H1 (cell line): ENCODE results near the gene EPDR1. TPM values are rescaled to one million over a fixed set of nuclear protein-coding genes. Genes with fewer than 3 reads are reported as not detected.
A peak's percentile ranks its signal among the peaks of the same experiment; 100 is the strongest.

Experiments
- CTCF ChIA-PET: fragments of 300-600 bp; sonication (Branson Sonifier 250); formaldehyde crosslinking; loops from one replicate; lab custom pipeline; 2021; ENCODE audit not compliant: partially characterized antibody; lab: Charles Lee
- POLR2A ChIA-PET: fragments of 300-600 bp; sonication (Branson Sonifier 250); formaldehyde crosslinking; loops from one replicate; lab custom pipeline; 2021; ENCODE audit warnings: inconsistent platforms; ENCODE audit not compliant: partially characterized antibody; lab: Charles Lee
- DNase-seq, 2 experiments: peaks; one replicate each; pipeline versions ENCODE4 v3.0.0 to v3.0.0-alpha.2; 2010 to 2022; ENCODE audit warnings: low spot score in 2 of 2, low read depth in 1 of 2, mixed read lengths in 1 of 2
- FAIRE-seq: peaks from 2 replicates; lab custom pipeline; 2011; peaks lifted over from hg19 to GRCh38; lab: Jason Lieb, UNC
- H2AFZ ChIP-seq: 2 replicates; pipeline ENCODE4 v1.8.1; 2012; ENCODE audit warnings: low read length, inconsistent platforms
- H2AK5ac ChIP-seq: 2 replicates; pipeline ENCODE4 v1.6.1; 2013; ENCODE audit warnings: low read depth, low read length
- H2BK120ac ChIP-seq: replicated peaks from 2 replicates; pipeline ENCODE3; 2013; ENCODE audit warnings: low read depth, low read length, inconsistent platforms
- H2BK12ac ChIP-seq: 2 replicates; pipeline ENCODE4 v1.6.1; 2013; ENCODE audit warnings: low read depth, low read length
- H2BK15ac ChIP-seq: 2 replicates; pipeline ENCODE4 v1.6.1; 2013; ENCODE audit warnings: low read length
- H2BK20ac ChIP-seq: 2 replicates; pipeline ENCODE4 v1.6.1; 2013; ENCODE audit warnings: low read length
- H2BK5ac ChIP-seq: 2 replicates; pipeline ENCODE4 v1.6.1; 2013; ENCODE audit warnings: low read depth, low read length
- H3K14ac ChIP-seq: 2 replicates; pipeline ENCODE4 v1.6.1; 2013; ENCODE audit warnings: inconsistent platforms; ENCODE audit not compliant: insufficient read length
- H3K18ac ChIP-seq: 2 replicates; pipeline ENCODE4 v1.6.1; 2013; ENCODE audit warnings: low read length; ENCODE audit errors: extremely low read depth
- H3K23ac ChIP-seq: 2 replicates; pipeline ENCODE4 v1.6.1; 2013; ENCODE audit warnings: inconsistent platforms; ENCODE audit not compliant: insufficient read length
- H3K23me2 ChIP-seq: 2 replicates; pipeline ENCODE4 v1.6.1; 2013; ENCODE audit warnings: low read depth, low read length
- H3K27ac ChIP-seq: 2 replicates; pipeline ENCODE4 v1.6.1; 2011; ENCODE audit warnings: low read depth, low read length, inconsistent platforms
- H3K27me3 ChIP-seq, 4 experiments: replicated peaks in 1 of 4; 1 replicate in 1 of 4; 2 replicates in 3 of 4; pipeline versions ENCODE4 v1.6.1 to v1.8.1; 2011 to 2013; ENCODE audit warnings: low read length in 3 of 4, mild to moderate bottlenecking in 3 of 4, inconsistent platforms in 2 of 4, mixed read lengths in 2 of 4, moderate library complexity in 1 of 4; ENCODE audit not compliant: control insufficient read depth in 3 of 4, insufficient read depth in 3 of 4; ENCODE audit errors: extremely low read depth in 1 of 4
- H3K36me3 ChIP-seq, 4 experiments: 2 replicates each; pipeline versions ENCODE4 v1.6.1 to v1.8.1; 2011 to 2013; ENCODE audit warnings: mild to moderate bottlenecking in 4 of 4, low read length in 3 of 4, moderate library complexity in 2 of 4, control low read depth in 1 of 4, inconsistent platforms in 1 of 4; ENCODE audit not compliant: insufficient read depth in 4 of 4, control insufficient read depth in 2 of 4
- H3K4ac ChIP-seq: replicated peaks from 2 replicates; pipeline ENCODE3; 2013; ENCODE audit warnings: low read length, low read depth, mixed read lengths, inconsistent platforms; ENCODE audit not compliant: insufficient read length
- H3K4me1 ChIP-seq, 4 experiments: replicated peaks in 1 of 4; 1 replicate in 1 of 4; 2 replicates in 3 of 4; pipeline versions ENCODE4 v1.6.1 to v1.8.1; 2011 to 2013; ENCODE audit warnings: low read length in 3 of 4, inconsistent platforms in 2 of 4, mixed read lengths in 1 of 4; ENCODE audit not compliant: insufficient read depth in 4 of 4, control insufficient read depth in 3 of 4
- H3K4me2 ChIP-seq, 2 experiments: 2 replicates each; pipeline versions ENCODE4 v1.6.1 to v1.8.1; 2011 to 2013; ENCODE audit warnings: low read depth in 2 of 2, low read length in 2 of 2, control low read depth in 1 of 2, inconsistent platforms in 1 of 2, mild to moderate bottlenecking in 1 of 2; ENCODE audit not compliant: insufficient read depth in 1 of 2
- H3K4me3 ChIP-seq, 4 experiments: fragments of 200-600, 300-600 bp in 1 of 4; sonication (generic), shearing (Covaris generic), sonication (Bioruptor Twin) in 1 of 4; 2 replicates each; pipeline versions ENCODE4 v1.5.1 to v1.8.1; 2011 to 2016; ENCODE audit warnings: low read length in 4 of 4, low read depth in 3 of 4, control low read depth in 2 of 4, inconsistent platforms in 2 of 4, mild to moderate bottlenecking in 2 of 4, mixed read lengths in 1 of 4, moderate library complexity in 1 of 4; ENCODE audit not compliant: insufficient read depth in 2 of 4; ENCODE audit errors: extremely low read depth in 1 of 4
- H3K56ac ChIP-seq: replicated peaks from 2 replicates; pipeline ENCODE3; 2013; ENCODE audit warnings: low read depth, mild to moderate bottlenecking, mixed read lengths, low read length, inconsistent platforms; ENCODE audit not compliant: insufficient read length
- H3K79me1 ChIP-seq: 2 replicates; pipeline ENCODE4 v1.6.1; 2013; ENCODE audit warnings: low read depth, low read length, control low read depth
- H3K79me2 ChIP-seq, 2 experiments: 2 replicates each; pipeline versions ENCODE4 v1.6.1 to v1.8.1; 2012 to 2013; ENCODE audit warnings: low read length in 2 of 2, mild to moderate bottlenecking in 2 of 2, inconsistent platforms in 1 of 2; ENCODE audit not compliant: insufficient read depth in 2 of 2, control insufficient read depth in 1 of 2
- H3K9ac ChIP-seq, 4 experiments: replicated peaks in 1 of 4; 1 replicate in 1 of 4; 2 replicates in 3 of 4; pipeline versions ENCODE4 v1.6.1 to v1.8.1; 2011 to 2013; ENCODE audit warnings: low read depth in 3 of 4, low read length in 3 of 4, control low read depth in 2 of 4, mild to moderate bottlenecking in 2 of 4, moderate library complexity in 2 of 4, inconsistent platforms in 1 of 4; ENCODE audit errors: extremely low read depth in 1 of 4
- H3K9me3 ChIP-seq, 2 experiments: 2 replicates each; pipeline versions ENCODE4 v1.6.1 to v1.8.1; 2012 to 2013; ENCODE audit warnings: mild to moderate bottlenecking in 2 of 2, moderate library complexity in 2 of 2, control low read depth in 1 of 2, inconsistent platforms in 1 of 2, low read depth in 1 of 2, low read length in 1 of 2, mixed read lengths in 1 of 2; ENCODE audit not compliant: insufficient read depth in 2 of 2
- H4K20me1 ChIP-seq, 2 experiments: replicated peaks in 1 of 2; 2 replicates each; pipeline versions ENCODE3 to v1.8.1; 2011 to 2013; ENCODE audit warnings: inconsistent platforms in 2 of 2, low read length in 2 of 2, mild to moderate bottlenecking in 1 of 2; ENCODE audit not compliant: insufficient read depth in 2 of 2, control insufficient read depth in 1 of 2
- H4K5ac ChIP-seq: 2 replicates; pipeline ENCODE4 v1.6.1; 2013; ENCODE audit warnings: low read length, low read depth, mixed read lengths, inconsistent platforms; ENCODE audit not compliant: insufficient read length
- H4K8ac ChIP-seq: 2 replicates; pipeline ENCODE4 v1.8.0; 2013; ENCODE audit warnings: mild to moderate bottlenecking, moderate library complexity, low read length, inconsistent platforms; ENCODE audit not compliant: insufficient read depth; ENCODE audit errors: extremely low read depth
- H4K91ac ChIP-seq: replicated peaks from 2 replicates; pipeline ENCODE3; 2013; ENCODE audit warnings: low read length, mixed read lengths, inconsistent platforms; ENCODE audit not compliant: insufficient read length
- CEBPB ChIP-seq: IDR thresholded peaks from 2 replicates; pipeline ENCODE4 v1.6.1; 2012; ENCODE audit warnings: low read depth, low read length
- JUN ChIP-seq: IDR thresholded peaks from 2 replicates; pipeline ENCODE4 v1.6.1; 2011; ENCODE audit warnings: low read depth, mild to moderate bottlenecking, improper control_type of control experiment, low read length
- KDM5A ChIP-seq: fragments of 200-600 bp; IDR thresholded peaks from 2 replicates; pipeline ENCODE4 v1.7.1; 2012; ENCODE audit warnings: mild to moderate bottlenecking, low read length, inconsistent platforms, mixed read lengths
- WGBS, 2 experiments: shearing (Covaris generic) in 1 of 2; methylation state at CpG; one replicate each; pipeline versions ENCODE4 v1.1.6 to v1.1.7; 2013 to 2015; ENCODE audit warnings: low lambda C conversion rate in 2 of 2, mixed read lengths in 2 of 2, inconsistent platforms in 1 of 2, low coverage in 1 of 2, missing lambda C conversion rate in 1 of 2; ENCODE audit not compliant: insufficient replicate concordance in 2 of 2, insufficient coverage in 1 of 2, insufficient read length in 1 of 2; ENCODE audit errors: extremely low coverage in 1 of 2, missing lambda C conversion rate in 1 of 2; 5-methylcytosine and 5-hydroxymethylcytosine counted together
- polyA plus RNA-seq, 7 experiments: library from polyadenylated mRNA; depleted of rRNA in 3 of 7; stranded (reverse) in 5 of 7; unstranded in 2 of 7; fragments of >200 nt in 5 of 7; fragments of 200-250 nt in 2 of 7; gene quantifications; 1 replicate in 5 of 7; 2 replicates in 1 of 7; 4 replicates in 1 of 7; pipeline versions ENCODE4 v1.2.1 to v1.2.3, GENCODE V29; 2011 to 2013; ENCODE audit warnings: missing spikeins in 2 of 7, mixed read lengths in 2 of 7
- total RNA-seq: library from RNA; stranded (reverse); fragmentation: NEBNext Ultra II Directional; extraction: Animal tissue kit (Norgen Biotek cat#: 25700); gene quantifications from 2 replicates; pipeline ENCODE4 v1.2.1, GENCODE V29; 2021

Gene EPDR1
- total and polyA plus RNA-seq, 2 of the 8 experiments (the other 6 are each of a cell fraction or from before 2014, with no cell fraction given) = 6.4 to 8.2 TPM

DNA sequence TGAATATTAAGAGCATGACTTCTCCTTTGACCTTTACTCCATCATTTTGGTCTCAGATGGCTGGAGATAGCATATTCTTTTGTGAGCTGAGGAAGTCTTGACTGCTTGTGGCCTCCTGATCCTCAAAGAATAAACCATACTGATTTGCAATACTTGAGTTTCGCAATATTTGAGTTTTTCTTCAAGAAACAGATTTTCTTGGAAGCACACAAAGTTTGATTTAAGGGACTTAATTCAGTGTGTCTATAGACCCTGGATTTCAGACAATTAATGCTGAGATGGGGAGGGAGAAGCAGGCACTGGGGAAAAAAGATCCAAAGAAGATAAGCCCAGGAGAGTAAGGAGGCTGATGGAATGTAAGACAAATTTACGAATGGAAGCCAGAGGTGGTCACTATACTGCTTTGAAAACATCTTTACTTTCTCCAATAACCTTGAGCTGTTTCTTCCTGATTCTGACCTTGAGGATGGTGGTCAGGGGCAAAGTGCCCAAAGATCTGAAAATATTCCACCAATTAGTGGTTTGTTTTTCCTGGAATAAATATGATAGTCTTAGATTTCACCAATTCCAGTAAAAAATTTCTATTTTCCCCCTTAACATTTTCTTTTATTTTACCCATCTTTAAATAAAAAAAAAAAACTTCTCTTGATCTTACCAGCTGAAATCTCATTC is 7.5 kb downstream of the EPDR1 start:
- no peaks in the 10 kb centered on the region for H3K79me1 ChIP-seq
- no peak overlapping the region for H4K8ac ChIP-seq
- H3K23ac ChIP-seq = no peak overlapping the region
- H3K4me2 ChIP-seq = no peak overlapping the region
- ChIA-PET POLR2A (no interaction called here), CTCF (interaction anchor here (0.6 to 0.9 kb wide), 2 partner anchors 11 to 308 kb away, joined by 4 to 5 read pairs; partner anchors contain the start of gene SFRP4)
- no peaks in the 10 kb centered on the region for H3K23me2 ChIP-seq
- no peak overlapping the region for H2AK5ac ChIP-seq
- H3K4me1 ChIP-seq = no peaks in the 10 kb centered on the region
- no peak overlapping the region for H3K27ac ChIP-seq
- no peak for DNase-seq
- 79% methylated on average over 2 of the region's 2 CpGs; no CpG with 5 or more reads in 1 of the 2 experiments for WGBS, 2 experiments
- H2AFZ ChIP-seq = no peak overlapping the region
- no peak overlapping the region for H3K9ac ChIP-seq
- H3K56ac ChIP-seq = no peak overlapping the region
- H4K5ac ChIP-seq = no peak overlapping the region
- no peak for TF ChIP-seq JUN
- peak; percentile 62; the same call in 1 of the 2 replicates for TF ChIP-seq CEBPB
- TF ChIP-seq KDM5A = no peak
- H2BK12ac ChIP-seq = no peak overlapping the region
- H2BK20ac ChIP-seq = no peak overlapping the region
- peaks cover 0 to 3% of the 10 kb centered on the region in 2 experiments; a peak in 2 of 4 replicates for H3K9me3 ChIP-seq
- no peak overlapping the region for H3K18ac ChIP-seq
- H3K4me3 ChIP-seq = no peak overlapping the region
- H3K14ac ChIP-seq = no peak overlapping the region
- no peak overlapping the region for H2BK15ac ChIP-seq
- H3K36me3 ChIP-seq = 0 out of 8 replicates have a peak, but pooled peaks cover 0 to 2% (median 0%) of the 10 kb centered on the region in 4 experiments
- FAIRE-seq = no peak
- no peaks in the 10 kb centered on the region for H4K20me1 ChIP-seq
- H3K27me3 ChIP-seq = no peaks in the 10 kb centered on the region
- no peak overlapping the region for H4K91ac ChIP-seq
- H3K79me2 ChIP-seq = no peaks in the 10 kb centered on the region
- H2BK120ac ChIP-seq = no peak overlapping the region
- no peak overlapping the region for H3K4ac ChIP-seq
- no peak overlapping the region for H2BK5ac ChIP-seq
